Heart left ventricle (tissue), 16 donors: ENCODE results near the gene PEAR1. TPM values are rescaled to one million over a fixed set of nuclear protein-coding genes. Genes with fewer than 3 reads are reported as not detected.

ENCODE experiments used
- ATAC-seq, 4 donors: fragments of 200-7000 bp; cut with Tn5 transposase; one replicate each; pipeline ENCODE4 v1.9.1; 2020 to 2022; ENCODE audit warnings: moderate library complexity in 4 of 4, mild to moderate bottlenecking in 3 of 4, moderate number of reproducible peaks in 1 of 4
- DNase-seq, 5 donors: peaks; one replicate each; pipeline ENCODE4 v3.0.0-alpha.2; 2020
- H3K27ac ChIP-seq, 12 donors: fragments of 200-600 bp; sonication (generic) in 4 of 12; one replicate each; pipeline versions ENCODE4 v1.5.0 to v1.8.0; 2016 to 2022; ENCODE audit warnings: mild to moderate bottlenecking in 2 of 12
- H3K27me3 ChIP-seq, 9 donors: fragments of 200-600 bp; sonication (generic) in 2 of 9; one replicate each; pipeline versions ENCODE4 v1.5.1 to v1.8.0; 2016 to 2022; ENCODE audit warnings: mild to moderate bottlenecking in 3 of 9
- H3K36me3 ChIP-seq, 9 donors: fragments of 200-600 bp; sonication (generic) in 2 of 9; one replicate each; pipeline versions ENCODE4 v1.5.0 to v1.8.0; 2018 to 2022; ENCODE audit warnings: mild to moderate bottlenecking in 2 of 9
- H3K4me1 ChIP-seq, 12 donors: fragments of 200-600 bp; sonication (generic) in 4 of 12; one replicate each; pipeline versions ENCODE4 v1.5.0 to v1.8.0; 2016 to 2022; ENCODE audit warnings: mild to moderate bottlenecking in 3 of 12
- H3K4me3 ChIP-seq, 12 donors: fragments of 200-600 bp; sonication (generic) in 4 of 12; one replicate each; pipeline versions ENCODE4 v1.5.0 to v1.8.0; 2017 to 2022; ENCODE audit warnings: mild to moderate bottlenecking in 9 of 12, moderate library complexity in 4 of 12
- H3K9me3 ChIP-seq, 12 donors: fragments of 200-600 bp; sonication (generic) in 4 of 12; one replicate each; pipeline versions ENCODE4 v1.5.0 to v1.8.0; 2016 to 2022; ENCODE audit warnings: mild to moderate bottlenecking in 1 of 12
- CTCF ChIP-seq, 12 donors: fragments of 200-600 bp; sonication (generic) in 4 of 12; IDR thresholded peaks; one replicate each; pipeline versions ENCODE4 v1.5.0 to v1.8.0; 2018 to 2022; ENCODE audit warnings: antibody characterized with exemption in 12 of 12, mild to moderate bottlenecking in 5 of 12
- POLR2A ChIP-seq, 2 donors: fragments of 450-650 bp; IDR thresholded peaks; one replicate each; pipeline ENCODE4 v1.6.1; 2017; ENCODE audit warnings: antibody characterized with exemption in 2 of 2, mild to moderate bottlenecking in 2 of 2, moderate library complexity in 2 of 2
- WGBS, 4 donors: extraction: QIAGEN DNeasy Blood & Tissue Kit in 2 of 4; methylation state at CpG; one replicate each; pipeline versions ENCODE4 v1.1.5 to v1.1.7; 2013 to 2018; 5-methylcytosine and 5-hydroxymethylcytosine counted together
- intact Hi-C, 10 donors: fragments of 100-400 bp; cut with DNase I; formaldehyde crosslinking; loops; one replicate each; pipeline versions ENCODE4 v1.11.1 to v1.14.2; 2022
- polyA plus RNA-seq, 2 donors: library from polyadenylated mRNA; stranded (reverse); fragments of 200-250 nt; gene quantifications; one replicate each; pipeline ENCODE4 v1.2.3, GENCODE V29; 2013
- total RNA-seq, 9 donors: library from RNA; depleted of rRNA in 2 of 9; stranded (reverse); fragments of >200 nt in 2 of 9; fragmentation: NEBNext Ultra II Directional in 3 of 9; extraction: Animal tissue kit (Norgen Biotek cat#: 25700) in 3 of 9; gene quantifications; one replicate each; pipeline versions ENCODE4 v1.1.0 to v1.2.4, GENCODE V29; 2016 to 2023
- donor health status: ischemic (EF 13 %, LVEDD 7.1; RV severe dilation, severe dysfunction).
- donor health status: healthy with polysubstance abuse.
- donor health status: DM: no; HTN: yes; CAD: no.
- donor health status: DM: no; HTN: no; CAD: no.
- donor health status: ischemic (EF 25% LVEDD 6.9; RV normal size, moderate dysfunction).
- donor health status: ischemic (EF 25% LVEDD 5.7; RV mildly dilated, moderate dysfunction).
- donor health status: healthy.
- donor health status: DM: yes; HTN: yes; CAD: no.
- donor health status: ischemic (EF 35%, LVEDD 5.7; RV mildly dilated, moderate dysfunction).
- donor health status: nonischemic (EF 11% LVEDD 7.7; RV severe dilation, severe dysfunction).
- donor health status: DM: yes; HTN: yes; CAD: no.
- donor health status: PGD.
- donor health status: ischemic (EF 29% LVEDD 5.4; RV normal size, mild dysfunction).
- donor health status: nonischemic (EF 23%, LVEDD 6.1; RV moderate dilation, normal function).

The PEAR1 gene
- total and polyA plus RNA-seq, 11 donors, result 4.1 to 14.7 (median 7.1) TPM

GRCh38 chr1:156901966-156902915, 8.7 kb downstream of the PEAR1 start:
- TF ChIP-seq CTCF (IDR thresholded peaks at IDR 0.05) (no peak), POLR2A (IDR thresholded peaks at IDR 0.05) (no peak)
- Histone ChIP-seq H3K9me3 (no peaks in the 10 kb centered on the region), H3K4me1 (peaks cover 3 to 92% (median 67%) of the 10 kb centered on the region in 12 donors), H3K27me3 (peaks cover 0 to 1% (median 0%) of the 10 kb centered on the region in 9 donors), H3K27ac (peak overlapping the region in 8 of 12 donors; percentile 16 to 51 (median 33)), H3K4me3 (no peak overlapping the region), H3K36me3 (peaks cover 0 to 27% (median 11%) of the 10 kb centered on the region in 9 donors)
- DNase-seq (peak in 1 of 5 donors; percentile 45), ATAC-seq (peak in 1 of 4 donors; percentile 12)
- WGBS, 4 donors, result 53 to 62% (median 61%) methylated on average over 22 to 23 of the region's 23 CpGs
- intact Hi-C loops, result no loop called here

- DNase-seq, result peak in 1 of 5 donors; percentile 43
- H3K36me3 ChIP-seq, result peaks cover 0 to 38% (median 17%) of the 10 kb centered on the region in 9 donors
- H3K27ac ChIP-seq, result peak overlapping the region in 4 of 12 donors; percentile 26 to 46 (median 29)
- H3K27me3 ChIP-seq, result peaks cover 0 to 10% (median 0%) of the 10 kb centered on the region in 9 donors
- WGBS, 4 donors, result 64 to 80% (median 71%) methylated on average over 15 of the region's 15 CpGs
- no peak for ATAC-seq
- intact Hi-C loops, result no loop called here
- TF ChIP-seq POLR2A (IDR thresholded peaks at IDR 0.05), result no peak
- no peak for TF ChIP-seq CTCF (IDR thresholded peaks at IDR 0.05)
- H3K4me1 ChIP-seq, result peaks cover 3 to 89% (median 57%) of the 10 kb centered on the region in 12 donors
- no peak overlapping the region for H3K4me3 ChIP-seq
- H3K9me3 ChIP-seq, result no peaks in the 10 kb centered on the region
These were observed 10.0 kb downstream of the PEAR1 start for GRCh38 chr1:156903328-156904091.

- intact Hi-C loops, result no loop called here
- Histone ChIP-seq H3K27me3 (peaks cover 0 to 19% (median 0%) of the 10 kb centered on the region in 9 donors), H3K9me3 (no peaks in the 10 kb centered on the region), H3K4me3 (no peak overlapping the region), H3K36me3 (peaks cover 0 to 47% (median 24%) of the 10 kb centered on the region in 9 donors), H3K4me1 (peaks cover 1 to 86% (median 51%) of the 10 kb centered on the region in 12 donors), H3K27ac (peak overlapping the region in 6 of 12 donors; percentile 20 to 57 (median 29))
- DNase-seq (peak in 2 of 5 donors; percentile 44 to 46), ATAC-seq (peak in 2 of 4 donors; percentile 12 to 50)
- WGBS, 4 donors, result 65 to 73% (median 69%) methylated on average over 16 to 19 of the region's 19 CpGs
- TF ChIP-seq POLR2A (IDR thresholded peaks at IDR 0.05), result no peak
- no peak for TF ChIP-seq CTCF (IDR thresholded peaks at IDR 0.05)
These were observed 10.9 kb downstream of the PEAR1 start for GRCh38 chr1:156904187-156904959.
